IPS DF 4.7 (cell line): ENCODE measurements around the gene HS3ST6.
"Not testable (repeated sequence)": the region's sequence is repeated elsewhere in the genome, so short reads cannot be mapped to it uniquely, and the experiment has no call there.

ENCODE experiments used
- DNase-seq: peaks from one replicate; pipeline ENCODE4 v3.0.0-alpha.2; 2013; ENCODE audit warnings: low spot score; ENCODE audit errors: extremely low read depth

Gene HS3ST6

DNA sequence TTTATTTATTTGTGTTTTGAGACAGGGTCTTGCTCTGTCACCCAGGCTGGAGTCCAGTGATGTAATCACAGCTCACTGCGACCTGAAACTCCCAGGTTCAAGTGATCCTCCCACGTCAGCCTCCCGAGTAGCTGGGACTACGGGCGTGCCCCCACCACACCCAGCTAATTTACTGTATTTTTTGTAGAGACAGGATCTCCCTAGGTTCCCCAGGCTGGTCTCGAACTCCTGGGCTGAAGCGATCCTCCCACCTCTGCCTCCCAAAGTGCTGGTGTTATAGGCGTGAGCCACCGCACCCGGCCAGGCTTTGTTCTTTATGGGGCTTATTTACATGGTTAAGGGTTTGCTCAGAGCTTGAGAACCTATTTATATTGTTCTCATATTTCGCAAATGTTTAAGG is 40.4 kb downstream of the HS3ST6 start:
- no peak for DNase-seq

DNA sequence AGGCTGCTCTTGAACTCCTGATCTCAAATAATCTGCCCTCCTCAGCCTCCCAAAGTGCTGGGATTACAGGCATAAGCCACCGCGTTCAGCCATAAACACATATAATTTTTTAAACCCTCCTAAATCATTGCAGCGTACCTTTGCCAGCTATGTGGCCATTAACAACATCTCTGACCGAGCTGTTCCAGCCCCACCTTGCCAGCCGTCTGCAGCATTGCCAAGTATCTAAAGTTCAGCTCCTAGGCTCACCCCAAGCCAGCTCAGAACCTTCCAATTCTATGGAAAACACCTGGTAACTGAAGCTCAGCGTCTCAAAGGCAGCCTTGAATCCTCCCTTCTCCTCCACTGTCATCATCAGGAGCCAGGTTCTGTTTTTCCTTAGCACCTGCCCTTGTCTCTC is 41.1 kb downstream of the HS3ST6 start:
- no peak for DNase-seq

DNA sequence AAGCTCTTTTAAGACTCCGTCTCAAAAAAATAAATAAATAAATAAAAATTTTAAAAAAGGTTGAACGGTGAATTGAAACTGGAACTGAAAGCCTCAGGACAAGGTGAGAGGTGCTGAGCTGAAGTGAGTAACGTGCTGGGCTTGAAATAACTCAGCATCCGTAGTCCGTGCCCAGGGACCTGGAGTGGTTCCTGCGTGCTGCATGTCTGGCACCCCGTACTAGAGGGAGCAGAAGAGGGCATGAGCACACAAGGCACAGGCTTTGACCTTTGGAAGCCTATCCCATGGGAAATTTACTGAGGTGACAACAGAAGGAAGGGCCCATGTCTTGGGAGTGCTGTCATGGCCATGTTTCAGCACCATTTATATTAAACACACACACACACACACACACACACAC is 41.7 kb downstream of the HS3ST6 start:
- DNase-seq = no peak

DNA sequence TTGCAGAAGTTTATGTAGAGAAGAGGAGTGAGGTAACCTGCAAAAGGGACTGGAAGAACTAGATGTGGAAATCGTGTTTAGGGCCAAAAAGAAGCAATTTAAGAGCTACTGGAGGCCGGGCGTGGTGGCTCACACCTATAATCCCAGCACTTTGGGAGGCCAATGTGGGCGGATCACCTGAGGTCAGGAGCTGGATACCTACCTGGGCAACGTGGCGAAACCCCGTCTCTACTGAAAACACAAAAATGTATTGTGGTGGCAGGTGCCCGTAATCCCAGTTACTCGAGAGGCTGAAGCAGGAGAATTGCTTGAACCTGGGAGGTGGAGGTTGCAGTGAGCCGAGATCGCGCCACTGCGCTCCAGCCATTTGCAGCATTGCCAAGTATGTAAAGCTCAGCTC is 42.1 kb downstream of the HS3ST6 start:
- not testable (repeated sequence) for DNase-seq

DNA sequence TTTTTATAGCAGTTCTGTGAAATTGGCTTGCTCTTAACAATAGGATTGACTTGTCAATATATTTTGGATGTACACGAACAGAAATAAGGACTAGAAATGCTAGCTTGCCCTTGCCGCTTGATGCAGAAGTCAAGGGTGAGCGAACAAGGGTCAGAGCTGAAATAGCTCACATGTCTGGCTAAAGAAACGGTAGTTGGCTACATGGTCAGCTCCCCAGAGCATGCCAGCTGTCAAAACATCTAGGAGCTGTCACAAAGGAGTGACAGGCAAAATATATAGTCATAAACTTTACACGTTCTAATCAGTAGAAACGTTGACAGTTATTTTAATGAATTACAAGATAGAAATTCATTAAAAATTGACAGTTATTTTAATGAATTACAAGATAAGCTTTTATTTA is 43.4 kb downstream of the HS3ST6 start:
- DNase-seq = no peak

DNA sequence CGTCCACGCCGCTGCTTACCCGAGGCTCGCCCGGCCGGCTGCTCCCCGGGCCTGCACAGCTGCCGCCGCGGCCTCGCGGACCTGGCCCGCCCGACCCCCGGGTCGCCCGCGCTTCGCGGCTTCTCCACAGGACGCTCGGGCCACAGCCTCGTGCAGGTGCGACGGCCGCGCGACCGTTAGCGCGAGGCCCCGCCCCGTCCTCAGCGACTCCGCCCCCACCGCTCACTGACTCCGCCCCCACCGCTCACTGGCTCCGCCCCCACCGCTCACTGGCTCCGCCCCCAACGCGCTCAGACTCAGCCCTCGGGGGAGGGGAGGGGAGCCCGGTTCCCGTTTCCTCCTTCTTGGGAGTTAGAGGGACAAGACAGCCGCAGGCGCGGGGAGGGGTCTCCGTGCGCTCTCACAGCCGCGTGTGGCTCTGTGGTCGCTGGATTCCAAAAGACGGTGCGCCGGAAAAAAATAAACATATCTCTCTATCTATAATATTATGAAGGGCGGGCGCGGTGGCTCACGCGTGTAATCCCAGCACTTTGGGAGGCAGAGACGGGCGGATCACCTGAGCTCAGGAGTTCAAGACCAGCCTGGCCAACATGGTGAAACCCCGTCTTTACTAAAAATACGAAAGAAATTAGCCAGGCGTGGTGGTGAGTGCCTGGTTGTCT is 46.1 kb downstream of the HS3ST6 start, which contains the start of gene MEIOB:
Gene MEIOB (minus strand): TSS at position 191 of the 662 bp plus-strand sequence. CDS start 3,989 bp downstream, outside the sequence.
- no peak for DNase-seq

DNA sequence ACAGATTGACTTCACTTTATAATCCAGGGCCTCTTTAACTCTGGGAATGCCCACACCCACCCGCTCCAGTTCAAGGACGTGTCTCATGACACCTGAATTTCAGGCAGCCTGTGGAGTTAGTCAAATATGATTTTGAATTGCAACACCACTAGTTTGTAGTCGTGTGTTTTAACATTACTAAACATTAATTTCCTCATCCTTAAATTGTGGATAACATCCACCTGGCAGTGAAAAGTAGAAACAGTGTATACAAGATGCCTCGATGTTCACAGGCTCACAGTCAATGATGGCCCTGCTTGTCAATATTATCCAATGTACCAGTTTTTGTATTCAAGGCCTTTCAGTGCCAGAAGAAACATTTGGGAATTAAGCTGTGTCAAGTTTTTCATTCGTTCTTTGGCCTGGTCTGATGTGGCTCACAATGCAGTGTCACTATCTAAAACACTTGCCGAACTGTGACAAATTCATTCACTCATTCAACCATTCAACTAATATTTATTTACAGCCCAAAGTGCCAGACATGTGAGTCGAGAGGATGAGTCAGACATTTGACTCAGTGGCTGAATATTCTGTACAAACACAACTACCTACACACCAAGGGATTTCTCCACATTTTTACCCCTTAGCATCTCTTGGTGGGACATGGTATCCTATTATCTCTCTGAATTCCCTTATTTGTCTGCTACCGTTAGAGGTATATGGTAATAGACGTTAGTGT is 47.7 kb downstream of the HS3ST6 start:
- DNase-seq = no peak

DNA sequence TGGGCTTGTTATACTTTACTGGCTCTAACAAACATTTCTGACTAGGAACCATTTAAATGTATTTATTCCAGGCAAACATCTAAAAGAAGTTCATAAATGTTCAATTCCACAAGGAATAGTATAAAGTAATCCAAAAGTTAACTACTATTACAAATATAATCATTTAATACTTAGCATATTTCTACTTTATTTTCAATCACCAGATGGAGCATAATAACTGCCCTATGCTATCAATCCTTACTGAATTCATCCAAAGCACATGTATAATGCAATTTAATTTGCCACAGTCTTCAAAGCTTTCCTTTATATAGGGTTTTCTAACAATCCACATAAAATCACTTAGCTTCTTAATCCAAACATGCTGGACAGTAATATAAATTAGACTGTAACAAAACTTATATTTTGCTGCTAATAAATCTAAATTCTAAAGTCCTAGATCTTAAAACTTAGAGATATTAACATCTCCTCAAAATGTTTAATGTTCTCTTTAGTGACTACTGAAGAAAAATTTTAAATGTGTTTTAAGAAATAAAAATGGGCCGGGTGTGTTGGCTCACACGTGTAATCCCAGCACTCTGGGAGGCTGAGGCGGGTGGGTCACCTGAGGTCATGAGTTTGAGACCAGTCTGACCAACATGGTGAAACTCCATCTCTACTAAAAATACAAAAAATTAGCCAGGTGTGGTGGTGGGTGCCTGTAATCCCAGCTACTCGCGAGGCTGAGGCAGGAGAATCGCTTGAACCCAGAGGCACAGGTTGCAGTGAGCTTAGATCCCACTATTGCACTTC is 52.1 kb downstream of the HS3ST6 start:
- no peak for DNase-seq

DNA sequence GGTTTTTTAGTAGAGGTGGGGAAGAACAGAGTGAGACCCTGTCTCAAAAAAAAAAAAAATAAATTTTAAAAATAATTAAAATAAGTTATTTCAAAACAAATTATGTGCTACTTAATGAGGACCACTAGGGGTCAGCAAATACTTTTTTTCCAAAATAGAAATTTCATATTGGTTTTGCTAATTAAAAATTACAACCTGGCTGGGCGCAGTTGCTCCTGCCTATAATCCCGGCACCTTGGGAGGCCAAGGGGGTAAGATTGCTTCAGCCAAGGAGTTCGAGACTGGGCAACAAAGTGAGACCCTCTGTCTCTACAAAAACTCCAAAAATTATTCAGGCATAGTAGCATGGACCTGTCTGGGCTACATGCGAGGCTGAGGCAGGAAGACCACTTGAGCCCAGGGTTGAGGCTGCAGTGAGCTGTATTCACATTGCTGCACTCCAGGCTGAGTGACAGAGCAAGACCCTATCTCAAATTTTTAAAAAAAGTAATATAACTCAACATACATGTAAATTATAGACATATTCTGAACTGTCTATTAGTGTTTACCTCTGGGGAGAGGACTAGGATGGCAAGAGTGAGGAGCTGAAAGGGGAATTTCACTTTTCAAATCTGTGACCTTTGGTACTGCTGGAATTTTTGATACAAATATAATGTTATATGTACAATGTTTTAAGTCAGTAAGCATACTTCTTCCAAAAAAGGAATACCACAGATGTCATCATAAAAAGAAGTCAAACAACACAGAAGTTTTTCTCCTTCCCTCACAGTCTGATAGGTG is 54.3 kb downstream of the HS3ST6 start:
- no peak for DNase-seq

DNA sequence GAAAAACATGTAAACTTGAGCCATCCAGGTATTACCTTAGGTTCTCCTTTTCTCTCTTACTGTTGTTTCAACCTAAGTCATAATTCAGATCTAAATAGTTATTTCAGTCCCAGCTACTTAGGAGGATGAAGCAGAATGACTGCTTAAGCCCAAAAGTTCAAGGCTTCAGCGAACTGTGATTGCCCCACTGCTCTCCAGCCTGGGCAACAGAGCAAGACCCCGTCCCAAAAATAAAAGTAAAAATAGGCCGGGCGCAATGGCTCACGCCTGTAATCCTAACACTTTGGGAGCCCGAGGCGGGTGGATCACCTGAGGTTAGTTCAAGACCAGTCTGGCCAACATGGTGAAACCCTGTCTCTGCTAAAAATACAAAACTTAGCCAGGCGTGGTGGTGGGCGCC is 55.8 kb downstream of the HS3ST6 start:
- DNase-seq = no peak

DNA sequence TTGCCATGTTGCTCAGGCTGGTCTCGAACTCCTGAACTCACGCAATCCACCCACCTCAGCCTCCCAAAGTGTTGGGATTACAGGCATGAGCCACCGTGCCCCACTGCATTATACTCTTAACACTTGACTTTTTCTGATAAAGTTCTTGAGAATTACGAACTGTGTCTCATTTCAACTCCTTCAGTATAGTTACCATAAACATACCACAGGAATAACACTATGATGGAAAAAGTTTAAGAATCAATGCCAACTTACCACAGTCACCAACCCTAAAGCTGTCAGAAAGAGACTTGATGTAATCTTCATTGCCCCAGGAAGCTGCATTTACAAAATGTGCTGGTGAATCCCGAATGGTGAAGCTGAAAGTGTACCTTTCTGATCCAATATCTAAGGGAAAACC is 56.5 kb downstream of the HS3ST6 start:
- no peak for DNase-seq
